Uterus (tissue), 2 donors: Measurements from ENCODE around the gene CEP78.

Experiments used
- POLR2A ChIP-seq, 2 donors: fragments of 450-650 bp; IDR thresholded peaks; one replicate each; pipeline ENCODE4 v1.6.1; 2016; ENCODE audit warnings: antibody characterized with exemption in 2 of 2, mild to moderate bottlenecking in 1 of 2, moderate library complexity in 1 of 2
- TF ChIP-seq, protein P1 (sequence below), 4 experiments: fragments of 200-600 bp in 2 of 4; fragments of 450-650 bp in 2 of 4; sonication (generic) in 2 of 4; IDR thresholded peaks; one replicate each; pipeline ENCODE4 v1.5.1; 2016 to 2019; ENCODE audit warnings: antibody characterized with exemption in 4 of 4, mild to moderate bottlenecking in 2 of 4, moderate library complexity in 1 of 4

DNA sequence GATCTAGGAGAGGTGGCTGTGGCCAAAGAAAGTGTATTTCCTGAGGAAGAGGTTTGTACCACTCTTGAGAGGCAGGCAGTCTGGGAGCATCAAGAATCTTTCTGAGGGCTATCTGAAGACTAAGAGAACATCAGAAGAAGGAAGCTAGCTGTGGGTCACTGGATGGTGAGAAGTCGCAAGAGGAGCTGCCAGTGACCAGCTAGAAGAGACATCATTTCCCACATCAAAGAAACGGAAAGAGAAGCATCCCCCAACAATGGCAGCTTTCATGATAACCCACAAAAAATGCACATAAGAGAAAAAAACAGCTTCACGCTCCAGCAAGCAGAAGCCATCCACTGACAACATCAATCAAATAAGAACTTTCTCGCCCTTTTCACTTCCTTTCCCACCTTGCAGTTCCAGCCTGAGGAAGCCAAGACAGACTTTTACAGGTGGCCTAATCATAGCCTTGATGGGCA is 25.0 kb upstream of the CEP78 start:
- TF ChIP-seq, protein P1, sequence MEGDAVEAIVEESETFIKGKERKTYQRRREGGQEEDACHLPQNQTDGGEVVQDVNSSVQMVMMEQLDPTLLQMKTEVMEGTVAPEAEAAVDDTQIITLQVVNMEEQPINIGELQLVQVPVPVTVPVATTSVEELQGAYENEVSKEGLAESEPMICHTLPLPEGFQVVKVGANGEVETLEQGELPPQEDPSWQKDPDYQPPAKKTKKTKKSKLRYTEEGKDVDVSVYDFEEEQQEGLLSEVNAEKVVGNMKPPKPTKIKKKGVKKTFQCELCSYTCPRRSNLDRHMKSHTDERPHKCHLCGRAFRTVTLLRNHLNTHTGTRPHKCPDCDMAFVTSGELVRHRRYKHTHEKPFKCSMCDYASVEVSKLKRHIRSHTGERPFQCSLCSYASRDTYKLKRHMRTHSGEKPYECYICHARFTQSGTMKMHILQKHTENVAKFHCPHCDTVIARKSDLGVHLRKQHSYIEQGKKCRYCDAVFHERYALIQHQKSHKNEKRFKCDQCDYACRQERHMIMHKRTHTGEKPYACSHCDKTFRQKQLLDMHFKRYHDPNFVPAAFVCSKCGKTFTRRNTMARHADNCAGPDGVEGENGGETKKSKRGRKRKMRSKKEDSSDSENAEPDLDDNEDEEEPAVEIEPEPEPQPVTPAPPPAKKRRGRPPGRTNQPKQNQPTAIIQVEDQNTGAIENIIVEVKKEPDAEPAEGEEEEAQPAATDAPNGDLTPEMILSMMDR (IDR thresholded peaks at IDR 0.05) = no peak
- no peak for TF ChIP-seq POLR2A (IDR thresholded peaks at IDR 0.05)
